GM19324 (cell line): ENCODE measurements around the gene PARP1.
A peak's percentile ranks its signal among the peaks of the same experiment; 100 is the strongest.
"Not testable (repeated sequence)": the region's sequence is repeated elsewhere in the genome, so short reads cannot be mapped to it uniquely, and the experiment has no call there.

Experiments used
- ATAC-seq: cut with Tn5 transposase; IDR thresholded peaks from one replicate; pipeline ENCODE4 v1.9.1; 2021; ENCODE audit warnings: mild to moderate bottlenecking, moderate library complexity; ENCODE audit not compliant: unreplicated experiment, low FRiP score

Gene PARP1

GRCh38 chr1:226407497-226408284 lies at the start of gene PARP1:
Gene PARP1 (minus strand): TSS chr1:226408093. CDS start chr1:226407929, 164 bp downstream.
- peak; percentile 80 for ATAC-seq

GRCh38 chr1:226457307-226457712 lies 49.4 kb upstream of the PARP1 start:
- ATAC-seq = no peak

GRCh38 chr1:226455843-226456242 lies 48.0 kb upstream of the PARP1 start:
- ATAC-seq = no peak

- ATAC-seq = no peak
These were observed 46.5 kb upstream of the PARP1 start for GRCh38 chr1:226454349-226454748.

DNA sequence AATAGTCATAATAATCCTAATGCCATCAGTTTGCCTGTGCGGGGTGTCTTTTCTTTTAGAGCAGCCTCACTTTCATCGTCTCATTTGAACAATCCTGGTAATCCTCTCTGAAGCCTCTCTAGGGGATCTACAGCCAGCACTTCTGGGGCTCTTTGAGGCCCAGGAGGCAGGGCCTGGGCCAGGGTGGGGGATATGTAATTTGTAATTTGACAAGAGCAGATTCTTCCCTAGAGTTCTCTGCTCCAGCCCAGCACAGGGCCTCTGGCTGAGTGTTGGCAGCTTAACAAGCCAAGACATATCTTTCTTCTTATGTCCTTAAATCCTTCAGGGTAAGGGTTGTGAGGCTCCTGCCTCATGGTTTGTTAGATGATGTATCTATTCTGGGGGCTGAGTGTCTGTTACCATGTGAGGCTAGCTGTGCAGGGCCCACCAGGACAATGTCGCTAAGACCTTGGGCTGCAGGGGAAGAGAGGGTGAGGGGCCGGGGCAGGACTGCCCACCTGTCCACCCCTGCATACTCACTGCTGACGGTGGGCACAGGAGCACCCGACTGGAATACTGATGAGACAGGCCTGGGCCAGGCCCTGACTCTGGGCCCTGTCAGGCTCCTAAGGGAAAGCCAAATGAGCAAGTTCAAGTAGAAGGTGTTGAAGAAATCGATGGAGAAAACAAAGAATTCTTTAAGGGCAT lies 45.3 kb upstream of the PARP1 start:
- no peak for ATAC-seq

DNA sequence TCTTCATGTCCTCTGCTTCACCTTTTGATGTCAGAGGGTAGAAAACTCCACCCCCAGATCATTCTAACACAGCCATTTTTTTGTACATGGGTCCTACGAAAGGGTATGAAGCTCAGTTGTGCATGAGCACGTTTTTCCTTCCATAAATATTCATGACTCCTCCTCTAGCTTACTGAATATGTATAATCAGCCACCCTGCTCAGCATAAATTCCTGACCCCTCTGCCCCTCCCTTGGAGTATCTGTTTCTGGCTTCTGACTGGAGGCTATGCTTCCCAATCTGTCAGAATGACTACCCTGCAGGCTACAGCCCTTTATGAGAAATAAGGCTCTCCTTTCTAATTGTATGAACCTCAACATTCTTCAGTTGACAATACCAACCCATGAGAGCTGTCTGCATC lies 42.8 kb upstream of the PARP1 start:
- no peak for ATAC-seq

GRCh38 chr1:226449823-226450222 lies 41.9 kb upstream of the PARP1 start:
- no peak for ATAC-seq

GRCh38 chr1:226447932-226448665 lies 40.2 kb upstream of the PARP1 start:
- no peak for ATAC-seq

DNA sequence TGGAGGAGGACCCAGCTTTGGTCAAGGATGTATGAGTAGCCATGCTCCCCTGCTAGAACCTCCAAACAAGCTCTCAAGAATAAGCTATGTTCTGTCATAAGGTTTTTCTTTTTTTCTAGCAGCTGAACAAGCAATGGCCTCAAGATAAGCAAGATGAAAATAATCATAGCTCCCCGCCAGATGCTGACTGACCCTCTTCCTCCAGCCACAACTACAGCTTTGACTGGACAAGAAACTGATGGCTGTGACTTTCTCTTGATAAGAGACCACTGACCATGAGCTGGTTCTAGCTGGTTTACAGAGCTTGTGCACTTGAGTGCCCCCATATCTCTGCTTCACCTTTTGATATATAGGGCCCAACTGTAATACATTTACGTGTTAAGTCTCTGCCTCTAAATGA lies 38.2 kb upstream of the PARP1 start:
- no peak for ATAC-seq

DNA sequence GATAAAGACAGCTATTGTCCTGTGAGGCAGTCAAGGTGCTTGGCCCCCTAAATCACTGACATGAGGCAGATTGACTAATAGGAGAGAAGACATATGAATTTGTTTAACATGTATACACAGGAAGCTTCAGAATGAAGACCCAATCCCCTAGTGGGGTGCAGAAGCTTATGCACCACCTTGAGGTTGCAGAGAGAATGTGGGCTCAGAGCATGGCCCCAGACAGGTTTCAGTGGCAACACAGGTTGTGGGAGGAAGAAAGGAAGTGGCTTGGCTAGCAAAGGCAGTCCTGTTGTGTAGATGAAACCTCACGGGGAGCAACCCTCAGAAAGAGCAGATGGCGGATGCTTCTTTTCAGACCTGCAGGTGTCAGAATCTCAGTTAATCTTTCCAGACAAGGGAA lies 37.0 kb upstream of the PARP1 start:
- peak; percentile 99 for ATAC-seq

GRCh38 chr1:226443439-226443838 lies 35.5 kb upstream of the PARP1 start:
- no peak for ATAC-seq

GRCh38 chr1:226443033-226443432 lies 35.1 kb upstream of the PARP1 start:
- no peak for ATAC-seq

DNA sequence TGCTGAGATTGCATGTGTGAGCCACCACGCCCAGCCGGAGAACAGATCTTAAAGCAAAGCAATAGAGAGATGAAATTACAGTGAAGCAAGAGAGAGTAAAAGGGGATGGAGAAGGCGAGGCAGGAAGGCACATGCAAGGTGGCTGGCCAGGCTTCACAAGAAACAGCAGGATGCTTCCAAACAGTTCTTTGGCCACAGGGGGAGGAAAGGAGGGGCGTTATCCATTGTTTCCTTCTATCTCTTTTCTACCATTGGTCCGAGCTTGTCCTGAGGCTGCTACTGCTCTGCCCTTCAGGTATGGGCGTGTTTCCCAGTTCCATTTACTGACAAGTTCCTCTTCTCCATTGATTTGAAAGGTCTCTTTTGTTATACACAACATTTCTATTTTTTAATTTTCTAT lies 33.7 kb upstream of the PARP1 start:
- no peak for ATAC-seq

GRCh38 chr1:226440512-226440911 lies 32.6 kb upstream of the PARP1 start:
- ATAC-seq = no peak

DNA sequence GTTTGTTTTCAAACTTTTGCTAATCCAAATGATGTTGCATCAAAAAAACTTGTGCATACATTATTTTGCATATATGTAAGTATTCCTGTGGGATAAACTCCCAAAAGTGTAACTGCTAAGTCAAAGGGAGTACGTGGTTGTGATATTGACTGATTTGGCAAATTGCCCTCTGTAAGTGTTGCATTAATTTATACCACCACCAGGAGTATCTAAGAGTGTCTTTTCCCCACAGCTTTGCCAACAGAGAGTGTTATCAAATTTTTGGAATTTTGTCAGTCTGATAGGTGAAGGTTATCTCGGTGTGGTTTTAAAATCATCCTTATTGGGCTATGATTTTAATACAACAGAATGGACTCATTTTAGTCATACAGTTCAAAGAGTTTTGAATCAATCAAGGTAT lies 30.1 kb upstream of the PARP1 start:
- ATAC-seq = no peak

DNA sequence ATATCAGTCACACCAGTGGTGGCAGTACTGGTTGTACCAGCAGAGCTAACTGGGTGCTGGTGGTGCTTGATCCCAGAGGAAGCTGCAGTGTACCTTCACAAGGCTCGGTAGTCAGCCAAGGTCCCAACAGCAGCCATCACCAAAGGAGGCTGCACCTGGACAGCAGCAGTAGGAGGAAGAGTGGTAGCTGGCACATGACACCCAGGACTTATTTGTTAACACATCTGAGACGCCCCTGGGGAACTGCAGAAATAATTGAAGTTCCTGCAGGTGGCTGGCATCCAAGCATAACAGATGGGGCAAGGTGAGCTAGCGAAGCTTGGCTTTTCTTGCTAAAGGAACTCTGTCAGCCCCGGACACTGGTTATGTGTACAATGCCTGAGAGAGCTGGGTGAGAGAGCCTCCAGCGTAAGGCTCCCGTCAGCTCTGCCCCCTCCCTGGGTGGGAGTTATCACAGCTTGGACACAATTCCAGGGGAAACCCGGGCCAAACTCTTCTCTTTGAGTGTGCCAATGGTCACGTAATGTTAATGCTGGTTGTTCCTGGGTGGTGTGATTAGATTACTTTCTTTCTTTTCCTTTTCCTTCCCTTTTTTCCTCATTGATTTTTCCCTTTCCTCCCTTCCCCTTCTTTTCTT lies 29.1 kb upstream of the PARP1 start:
- ATAC-seq = no peak

- ATAC-seq = no peak
These were observed 28.6 kb upstream of the PARP1 start for GRCh38 chr1:226436472-226436854.

- ATAC-seq = no peak
These were observed 25.4 kb upstream of the PARP1 start for GRCh38 chr1:226433341-226433720.

GRCh38 chr1:226432586-226433340 lies 24.9 kb upstream of the PARP1 start:
- ATAC-seq = no peak

DNA sequence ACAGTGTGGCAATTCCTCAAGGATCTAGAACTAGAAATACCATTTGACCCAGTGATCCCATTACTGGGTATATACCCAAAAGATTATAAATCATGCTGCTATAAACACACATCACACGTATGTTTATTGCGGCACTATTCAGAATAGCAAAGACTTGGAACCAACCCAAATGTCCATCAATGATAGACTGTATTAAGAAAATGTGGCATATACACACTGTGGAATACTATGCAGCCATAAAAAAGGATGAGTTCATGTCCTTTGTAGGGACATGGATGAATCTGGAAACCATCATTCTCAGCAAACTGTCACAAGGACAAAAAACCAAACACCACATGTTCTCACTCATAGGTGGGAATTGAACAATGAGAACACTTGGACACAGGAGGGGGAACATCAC lies 24.0 kb upstream of the PARP1 start:
- ATAC-seq = not testable (repeated sequence)
